PFSK-1 (cell line): ENCODE results near the gene BRIP1.

Experiments
- POLR2AphosphoS5 ChIP-seq: IDR thresholded peaks from 2 replicates; pipeline ENCODE4 v1.6.1; 2012; ENCODE audit warnings: low read depth, mild to moderate bottlenecking, control low read depth, low read length, moderate library complexity
- SIN3A ChIP-seq: IDR thresholded peaks from 2 replicates; pipeline ENCODE4 v1.6.1; 2012; ENCODE audit warnings: mild to moderate bottlenecking, low read length, moderate library complexity, borderline replicate concordance; ENCODE audit not compliant: insufficient read depth
- TAF1 ChIP-seq: IDR thresholded peaks from 2 replicates; pipeline ENCODE4 v1.6.1; 2012; ENCODE audit warnings: low read length, control low read depth, borderline replicate concordance; ENCODE audit not compliant: insufficient read depth
- TF ChIP-seq, protein P1 (sequence below), 2 experiments: IDR thresholded peaks; 2 replicates each; pipeline versions ENCODE4 v1.6.1 to v1.8.0; 2011 to 2012; ENCODE audit warnings: low read depth in 2 of 2, low read length in 2 of 2, control low read depth in 1 of 2, inconsistent platforms in 1 of 2, mild to moderate bottlenecking in 1 of 2, moderate library complexity in 1 of 2; ENCODE audit not compliant: insufficient read depth in 1 of 2

DNA sequence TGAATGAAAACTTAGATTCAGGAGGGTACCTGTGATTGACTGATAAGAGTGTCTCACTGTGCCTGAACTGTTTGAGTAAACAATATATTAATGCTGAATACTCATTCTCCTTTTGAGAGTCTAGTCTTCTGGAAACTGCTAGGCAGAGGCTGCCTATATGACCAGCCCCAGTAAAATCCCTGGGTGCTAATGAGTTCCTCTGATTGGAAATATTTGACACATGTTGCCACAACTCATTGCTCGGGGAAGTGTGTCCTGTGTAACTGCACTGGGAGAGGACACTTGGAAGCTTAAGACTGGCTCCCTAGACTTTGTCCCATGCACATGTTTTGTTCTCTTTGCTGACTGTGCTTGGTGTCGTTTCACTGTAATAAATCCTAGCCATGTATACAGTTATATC is 163.6 kb downstream of the BRIP1 start:
- TF ChIP-seq TAF1 (no peak), POLR2AphosphoS5 (no peak), SIN3A (no peak)
- TF ChIP-seq, protein P1, sequence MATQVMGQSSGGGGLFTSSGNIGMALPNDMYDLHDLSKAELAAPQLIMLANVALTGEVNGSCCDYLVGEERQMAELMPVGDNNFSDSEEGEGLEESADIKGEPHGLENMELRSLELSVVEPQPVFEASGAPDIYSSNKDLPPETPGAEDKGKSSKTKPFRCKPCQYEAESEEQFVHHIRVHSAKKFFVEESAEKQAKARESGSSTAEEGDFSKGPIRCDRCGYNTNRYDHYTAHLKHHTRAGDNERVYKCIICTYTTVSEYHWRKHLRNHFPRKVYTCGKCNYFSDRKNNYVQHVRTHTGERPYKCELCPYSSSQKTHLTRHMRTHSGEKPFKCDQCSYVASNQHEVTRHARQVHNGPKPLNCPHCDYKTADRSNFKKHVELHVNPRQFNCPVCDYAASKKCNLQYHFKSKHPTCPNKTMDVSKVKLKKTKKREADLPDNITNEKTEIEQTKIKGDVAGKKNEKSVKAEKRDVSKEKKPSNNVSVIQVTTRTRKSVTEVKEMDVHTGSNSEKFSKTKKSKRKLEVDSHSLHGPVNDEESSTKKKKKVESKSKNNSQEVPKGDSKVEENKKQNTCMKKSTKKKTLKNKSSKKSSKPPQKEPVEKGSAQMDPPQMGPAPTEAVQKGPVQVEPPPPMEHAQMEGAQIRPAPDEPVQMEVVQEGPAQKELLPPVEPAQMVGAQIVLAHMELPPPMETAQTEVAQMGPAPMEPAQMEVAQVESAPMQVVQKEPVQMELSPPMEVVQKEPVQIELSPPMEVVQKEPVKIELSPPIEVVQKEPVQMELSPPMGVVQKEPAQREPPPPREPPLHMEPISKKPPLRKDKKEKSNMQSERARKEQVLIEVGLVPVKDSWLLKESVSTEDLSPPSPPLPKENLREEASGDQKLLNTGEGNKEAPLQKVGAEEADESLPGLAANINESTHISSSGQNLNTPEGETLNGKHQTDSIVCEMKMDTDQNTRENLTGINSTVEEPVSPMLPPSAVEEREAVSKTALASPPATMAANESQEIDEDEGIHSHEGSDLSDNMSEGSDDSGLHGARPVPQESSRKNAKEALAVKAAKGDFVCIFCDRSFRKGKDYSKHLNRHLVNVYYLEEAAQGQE (IDR thresholded peaks at IDR 0.05; ENCODE audit: insufficient read depth in 1 of 2, low read depth in 2 of 2, low read length in 2 of 2) = no peak
